IPS-20b (cell line): ENCODE data around the gene PSMB1.
"Not testable (repeated sequence)": the region's sequence is repeated elsewhere in the genome, so short reads cannot be mapped to it uniquely, and the experiment has no call there.

Source experiments
- H3K27ac ChIP-seq: one replicate; pipeline ENCODE4 v1.5.1; 2013; ENCODE audit warnings: low read length
- H3K27me3 ChIP-seq: 2 replicates; pipeline ENCODE4 v1.6.1; 2013; ENCODE audit warnings: mild to moderate bottlenecking, low read length, inconsistent platforms; ENCODE audit not compliant: insufficient read depth
- H3K36me3 ChIP-seq: 2 replicates; pipeline ENCODE4 v1.6.1; 2013; ENCODE audit warnings: low read depth, mild to moderate bottlenecking, inconsistent platforms, low read length, moderate library complexity; ENCODE audit not compliant: insufficient read depth
- H3K4me1 ChIP-seq: 2 replicates; pipeline ENCODE4 v1.6.1; 2013; ENCODE audit warnings: mild to moderate bottlenecking, control low read depth, inconsistent platforms, low read length, moderate library complexity; ENCODE audit not compliant: insufficient read depth
- H3K4me3 ChIP-seq: 2 replicates; pipeline ENCODE4 v1.5.1; 2013; ENCODE audit warnings: mild to moderate bottlenecking, low read length, inconsistent platforms
- H3K9ac ChIP-seq: 2 replicates; pipeline ENCODE4 v1.6.1; 2013; ENCODE audit warnings: low read depth, mild to moderate bottlenecking, inconsistent platforms, low read length, moderate library complexity
- H3K9me3 ChIP-seq: 2 replicates; pipeline ENCODE4 v1.6.1; 2013; ENCODE audit warnings: mild to moderate bottlenecking, low read depth, low read length, inconsistent platforms; ENCODE audit not compliant: insufficient read depth

Gene PSMB1

GRCh38 chr6:170509723-170510018 is 43.4 kb downstream of the PSMB1 start:
- Histone ChIP-seq H3K36me3 (no peaks in the 10 kb centered on the region), H3K4me3 (no peak overlapping the region), H3K4me1 (no peaks in the 10 kb centered on the region), H3K9ac (no peak overlapping the region), H3K27me3 (no peaks in the 10 kb centered on the region), H3K27ac (no peak overlapping the region), H3K9me3 (no peaks in the 10 kb centered on the region)

GRCh38 chr6:170508892-170509722 is 44.0 kb downstream of the PSMB1 start:
- H3K9ac ChIP-seq, H3K4me1 ChIP-seq, H3K36me3 ChIP-seq, H3K4me3 ChIP-seq, H3K27me3 ChIP-seq, H3K27ac ChIP-seq, H3K9me3 ChIP-seq: not testable (repeated sequence)

- not testable (repeated sequence) for H3K27me3 ChIP-seq, H3K9ac ChIP-seq, H3K27ac ChIP-seq, H3K4me3 ChIP-seq, H3K9me3 ChIP-seq, H3K36me3 ChIP-seq, H3K4me1 ChIP-seq
Observed at GRCh38 chr6:170508275-170508674, 44.8 kb downstream of the PSMB1 start.

- not testable (repeated sequence) for H3K9me3 ChIP-seq, H3K36me3 ChIP-seq, H3K4me3 ChIP-seq, H3K4me1 ChIP-seq, H3K9ac ChIP-seq, H3K27me3 ChIP-seq, H3K27ac ChIP-seq
Observed at GRCh38 chr6:170507728-170508127, 45.4 kb downstream of the PSMB1 start.

- H3K27ac ChIP-seq = no peak overlapping the region
- no peak overlapping the region for H3K4me3 ChIP-seq
- no peaks in the 10 kb centered on the region for H3K36me3 ChIP-seq
- H3K4me1 ChIP-seq = no peaks in the 10 kb centered on the region
- peaks cover 4% of the 10 kb centered on the region; the same call in 1 of the 2 replicates for H3K9me3 ChIP-seq
- no peak overlapping the region for H3K9ac ChIP-seq
- peaks cover 5% of the 10 kb centered on the region; the same call in 1 of the 2 replicates for H3K27me3 ChIP-seq
Observed at GRCh38 chr6:170506446-170506845, 46.7 kb downstream of the PSMB1 start.

- Histone ChIP-seq H3K27me3 (peaks cover 5% of the 10 kb centered on the region; the same call in 1 of the 2 replicates), H3K9me3 (peaks cover 4% of the 10 kb centered on the region; the same call in 1 of the 2 replicates), H3K9ac (no peak overlapping the region), H3K27ac (no peak overlapping the region), H3K4me1 (no peaks in the 10 kb centered on the region), H3K36me3 (no peaks in the 10 kb centered on the region), H3K4me3 (no peak overlapping the region)
Observed at GRCh38 chr6:170505306-170505705, 47.8 kb downstream of the PSMB1 start.

- Histone ChIP-seq H3K4me3 (no peak overlapping the region), H3K36me3 (no peaks in the 10 kb centered on the region), H3K9me3 (peaks cover 4% of the 10 kb centered on the region; the same call in 1 of the 2 replicates), H3K9ac (no peak overlapping the region), H3K4me1 (no peaks in the 10 kb centered on the region), H3K27ac (no peak overlapping the region), H3K27me3 (peaks cover 5% of the 10 kb centered on the region; the same call in 1 of the 2 replicates)
Observed at GRCh38 chr6:170504479-170504878, 48.6 kb downstream of the PSMB1 start.

GRCh38 chr6:170503414-170503761 is 49.7 kb downstream of the PSMB1 start:
- peaks cover 5% of the 10 kb centered on the region; the same call in 1 of the 2 replicates for H3K27me3 ChIP-seq

GRCh38 chr6:170502733-170503413 is 50.2 kb downstream of the PSMB1 start:
- H3K4me1 ChIP-seq, H3K4me3 ChIP-seq, H3K27me3 ChIP-seq, H3K9ac ChIP-seq, H3K9me3 ChIP-seq, H3K27ac ChIP-seq, H3K36me3 ChIP-seq: not testable (repeated sequence)

More at GRCh38 chr6:170503414-170503761, 49.7 kb downstream of the PSMB1 start:
- Histone ChIP-seq H3K9me3 (peaks cover 4% of the 10 kb centered on the region; the same call in 1 of the 2 replicates), H3K36me3 (no peaks in the 10 kb centered on the region), H3K27ac (no peak overlapping the region), H3K4me3 (no peak overlapping the region), H3K9ac (no peak overlapping the region), H3K4me1 (no peaks in the 10 kb centered on the region; the same call in 1 of the 2 replicates)

GRCh38 chr6:170502268-170502667 is 50.8 kb downstream of the PSMB1 start:
- H3K27ac ChIP-seq, H3K27me3 ChIP-seq, H3K36me3 ChIP-seq, H3K9ac ChIP-seq, H3K4me3 ChIP-seq, H3K4me1 ChIP-seq, H3K9me3 ChIP-seq: not testable (repeated sequence)

- Histone ChIP-seq H3K27me3 (peaks cover 11% of the 10 kb centered on the region; the same call in 1 of the 2 replicates), H3K9me3 (peaks cover 4% of the 10 kb centered on the region; the same call in 1 of the 2 replicates), H3K4me1 (peaks cover 9% of the 10 kb centered on the region; the same call in 1 of the 2 replicates), H3K9ac (no peak overlapping the region), H3K4me3 (no peak overlapping the region), H3K36me3 (no peaks in the 10 kb centered on the region), H3K27ac (no peak overlapping the region)
Observed at GRCh38 chr6:170500955-170501590, 52.0 kb downstream of the PSMB1 start.
